HG03571 (cell line): ENCODE results near the gene MAD1L1.
"Not testable (repeated sequence)": the region's sequence is repeated elsewhere in the genome, so short reads cannot be mapped to it uniquely, and the experiment has no call there.

Experiments
- ATAC-seq: cut with Tn5 transposase; IDR thresholded peaks from one replicate; pipeline ENCODE4 v1.9.1; 2021; ENCODE audit not compliant: unreplicated experiment

The MAD1L1 gene

DNA sequence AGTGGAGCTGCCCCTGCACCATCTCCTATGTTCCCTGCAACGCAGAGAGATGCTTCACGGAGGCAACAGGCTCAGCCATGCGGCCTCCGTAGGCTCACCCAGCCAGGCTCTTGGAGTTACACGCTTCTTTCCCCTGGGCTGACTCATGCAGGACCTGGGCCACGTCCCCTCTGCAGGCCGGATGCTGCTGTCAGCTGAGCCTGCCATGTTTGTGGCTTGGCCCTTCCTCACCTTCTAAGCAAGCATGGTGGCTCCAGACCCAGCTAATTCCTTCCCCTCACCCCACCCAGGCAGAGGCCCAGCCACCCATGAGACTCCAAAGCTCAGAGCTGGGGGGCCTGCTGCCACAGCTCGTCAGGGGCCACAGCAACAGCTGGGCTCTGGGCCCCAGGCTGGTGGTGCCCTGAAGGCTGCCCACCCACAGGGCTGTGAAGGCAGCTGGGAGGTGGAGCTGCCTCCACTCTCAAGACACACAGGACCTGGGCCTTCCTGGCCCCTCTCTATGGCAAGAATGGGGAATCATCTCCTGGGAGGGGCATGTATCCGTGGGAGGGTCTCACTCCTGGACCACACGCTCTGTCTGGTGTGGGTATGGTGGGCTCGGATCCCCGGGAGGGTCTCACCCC lies 343.1 kb downstream of the MAD1L1 start:
- ATAC-seq = no peak

DNA sequence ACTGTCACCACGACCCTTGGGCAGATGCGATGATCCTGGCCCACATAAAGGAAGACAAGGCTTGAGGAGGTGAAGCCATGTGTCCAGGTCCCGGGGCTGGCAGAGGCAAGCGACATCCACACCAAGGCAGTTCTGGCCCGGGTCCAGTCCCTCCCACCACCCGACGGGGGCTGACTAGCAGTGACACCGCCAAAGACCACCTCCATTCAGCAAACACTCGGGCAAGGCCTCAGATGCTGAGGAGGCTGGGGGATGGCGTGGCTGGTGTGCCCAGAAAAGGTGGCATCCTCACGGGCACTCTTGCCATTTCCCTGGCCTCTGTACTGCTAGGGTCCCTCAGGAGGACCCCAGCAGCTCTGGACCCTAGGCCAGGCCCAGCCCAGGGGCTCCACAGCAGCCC lies 343.7 kb downstream of the MAD1L1 start:
- ATAC-seq = no peak

DNA sequence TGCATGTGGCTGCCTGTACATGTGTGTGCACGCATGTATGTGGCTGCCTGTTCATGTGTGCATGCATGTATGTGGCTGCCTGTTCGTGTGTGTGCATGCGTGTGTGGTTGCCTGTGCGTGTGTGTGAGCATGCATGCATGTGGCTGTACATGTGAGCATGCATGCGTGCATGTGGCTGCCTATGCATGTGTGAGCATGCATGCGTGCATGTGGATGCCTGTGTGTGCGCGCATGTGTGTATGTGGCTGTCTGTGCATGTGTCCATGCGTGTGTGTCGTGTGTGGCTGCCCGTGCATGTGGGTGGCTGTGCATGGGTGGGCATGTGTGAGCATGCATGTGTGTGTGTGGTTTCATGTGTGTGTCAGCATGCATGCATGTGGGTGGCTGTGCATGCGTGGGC lies 344.3 kb downstream of the MAD1L1 start:
- ATAC-seq = no peak

DNA sequence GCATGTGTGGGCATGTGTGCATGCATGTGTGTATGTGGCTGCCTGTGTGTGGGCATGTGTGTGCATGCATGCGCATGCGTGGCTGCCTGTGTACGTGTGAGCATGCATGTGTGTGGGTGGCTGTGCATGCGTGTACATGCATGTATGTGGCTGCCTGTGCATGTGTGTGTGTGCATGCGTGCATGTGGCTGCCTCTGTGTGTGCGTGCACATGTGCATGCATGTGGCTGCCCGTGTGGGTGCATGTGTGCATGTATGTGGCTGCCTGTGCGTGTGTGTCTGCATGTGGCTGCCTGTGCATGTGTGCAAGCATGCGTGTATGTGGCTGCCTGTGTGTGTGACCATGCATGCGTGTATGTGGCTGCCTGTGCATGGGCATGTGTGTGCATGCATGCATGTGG lies 345.5 kb downstream of the MAD1L1 start:
- no peak for ATAC-seq

DNA sequence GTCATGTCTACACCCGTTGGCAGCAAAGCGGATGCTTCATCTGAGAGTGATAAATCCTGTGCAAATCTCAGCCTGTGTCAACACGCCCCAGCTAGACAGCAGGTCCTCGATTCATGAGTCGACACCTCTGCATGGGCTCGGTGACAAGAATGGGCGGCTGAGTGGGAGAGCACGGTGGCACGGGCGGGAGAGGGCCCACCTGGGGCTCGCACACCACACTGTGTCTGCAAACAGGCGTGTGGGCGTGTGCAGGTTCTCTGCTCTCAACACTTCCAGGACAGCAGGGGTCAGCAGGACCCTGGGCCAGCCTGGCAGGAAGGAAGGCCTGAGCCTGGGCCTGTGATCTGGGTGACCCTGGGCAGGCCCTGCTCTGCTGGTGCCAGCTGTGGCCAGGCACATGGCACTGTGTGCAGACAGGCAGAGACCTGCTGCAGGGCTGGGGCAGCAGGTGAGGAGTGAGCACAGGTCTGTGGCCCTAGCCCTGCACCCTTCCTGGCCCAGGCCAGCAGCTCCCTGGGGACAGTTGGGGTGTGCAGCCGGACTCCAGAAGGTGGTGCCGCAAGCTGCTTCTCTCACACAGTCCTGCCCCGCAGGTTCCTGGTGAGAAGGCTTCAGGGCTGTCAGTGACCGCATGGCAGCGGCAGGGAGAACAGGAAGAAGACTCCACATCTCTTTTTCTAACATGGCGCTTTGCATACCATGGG lies 346.2 kb downstream of the MAD1L1 start:
- no peak for ATAC-seq

DNA sequence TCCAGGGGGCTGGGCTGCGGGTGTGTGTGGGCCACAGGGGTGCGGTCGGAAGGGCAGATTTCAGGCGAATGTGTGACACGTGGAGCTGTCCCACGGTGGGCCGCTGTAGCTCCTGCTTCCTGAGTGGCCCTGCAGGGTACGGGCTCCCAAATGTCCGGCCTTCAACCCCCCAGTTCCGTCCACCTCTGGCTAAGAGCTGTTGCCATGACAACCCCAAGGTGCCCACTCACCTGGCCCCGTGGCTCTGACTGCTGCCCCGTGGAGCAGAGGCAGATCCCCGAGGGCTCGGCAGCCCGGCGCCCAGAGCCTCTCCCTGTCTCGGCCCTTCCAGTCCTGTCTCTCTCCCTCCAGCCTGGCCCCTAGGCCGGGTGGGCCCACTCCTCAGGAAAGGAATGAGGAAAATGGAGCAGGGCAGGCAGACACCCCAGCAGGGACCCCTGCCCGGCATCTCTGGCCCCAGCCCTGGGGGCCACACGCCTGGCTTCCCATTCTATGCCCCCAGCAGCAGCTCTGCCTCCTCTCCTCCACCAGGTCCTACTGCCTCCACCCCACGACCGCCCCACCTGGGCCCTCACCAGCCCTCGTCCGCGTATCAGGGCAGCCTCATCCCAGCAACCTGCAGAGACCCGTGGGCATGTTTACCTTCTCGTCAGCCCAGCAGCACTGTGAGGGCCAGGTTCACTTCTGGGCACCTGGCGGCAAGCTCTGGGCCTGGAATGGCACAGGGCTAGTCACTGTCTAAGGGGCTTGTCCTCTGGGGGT lies 347.1 kb downstream of the MAD1L1 start:
- no peak for ATAC-seq

DNA sequence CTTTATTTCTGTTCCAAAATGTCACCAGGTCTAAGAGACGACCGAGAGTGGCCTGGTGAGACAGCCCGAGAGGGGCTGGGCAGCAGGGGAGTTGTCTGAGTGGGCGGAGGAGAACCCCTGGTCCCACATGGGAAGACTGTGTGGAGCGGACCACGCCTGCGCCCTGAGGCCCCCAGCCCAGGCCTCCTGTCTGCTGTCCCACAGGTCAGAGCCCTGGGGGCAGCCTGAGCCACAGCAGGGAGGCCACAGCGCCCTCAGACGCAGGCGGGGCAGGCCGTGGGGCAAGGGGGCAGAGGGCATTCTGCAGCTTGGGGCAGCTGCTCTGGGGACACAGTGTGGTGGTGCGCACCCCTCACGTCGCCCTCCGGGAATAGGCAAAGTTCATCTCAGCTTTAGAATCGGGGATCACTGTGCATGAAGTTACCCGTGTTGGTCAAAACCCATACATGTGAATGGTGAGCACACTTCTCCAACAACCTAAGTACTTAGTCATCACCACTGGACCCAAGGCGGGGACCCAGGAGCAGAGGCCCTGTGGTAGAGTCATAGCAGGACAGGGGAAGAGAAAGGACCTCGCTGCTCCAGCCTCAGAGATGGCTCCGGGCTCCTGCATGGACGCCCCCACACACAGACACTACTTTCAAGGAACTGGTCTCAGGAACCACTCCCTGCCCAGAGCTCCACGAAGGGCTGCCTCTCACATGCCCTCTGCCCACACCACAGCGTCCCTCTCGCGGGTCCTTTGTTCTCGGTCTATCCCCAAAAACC lies 348.0 kb downstream of the MAD1L1 start:
- ATAC-seq = no peak

DNA sequence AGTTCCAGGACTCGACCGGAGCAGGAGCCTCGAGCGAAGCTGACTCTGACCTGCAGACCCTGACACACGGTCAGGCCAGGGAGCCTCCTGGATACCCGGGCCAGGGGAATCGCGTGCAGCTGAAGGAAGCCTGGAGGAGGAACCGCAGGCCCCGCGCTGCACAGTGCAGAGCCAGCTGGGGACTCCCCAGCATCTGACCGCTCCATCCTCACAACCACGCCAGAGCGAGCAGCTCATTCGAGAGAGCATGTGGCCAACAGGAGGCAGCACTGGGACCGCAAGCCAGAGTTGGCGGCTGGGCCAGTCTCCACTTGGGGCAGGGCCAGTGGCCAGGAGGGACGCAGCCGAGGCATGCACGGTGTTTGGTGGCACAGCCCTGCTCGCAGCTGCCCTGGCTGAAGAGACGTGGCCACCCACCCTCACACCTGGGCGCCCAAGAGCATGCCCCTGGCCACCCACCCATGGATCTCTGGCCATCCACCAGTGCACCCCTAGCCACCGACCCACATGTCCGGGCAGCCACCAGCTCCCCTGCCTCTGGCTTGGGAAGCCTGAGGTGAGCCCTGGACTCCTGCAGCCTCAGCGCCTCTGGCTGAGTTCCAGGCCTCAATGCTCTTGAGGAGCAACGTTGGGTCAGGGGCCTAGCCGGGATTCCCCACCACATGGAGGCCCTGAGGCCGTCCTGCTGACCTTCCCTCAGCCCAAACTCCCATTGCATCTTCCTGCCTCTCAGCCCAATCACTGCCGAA lies 348.7 kb downstream of the MAD1L1 start:
- ATAC-seq = no peak

DNA sequence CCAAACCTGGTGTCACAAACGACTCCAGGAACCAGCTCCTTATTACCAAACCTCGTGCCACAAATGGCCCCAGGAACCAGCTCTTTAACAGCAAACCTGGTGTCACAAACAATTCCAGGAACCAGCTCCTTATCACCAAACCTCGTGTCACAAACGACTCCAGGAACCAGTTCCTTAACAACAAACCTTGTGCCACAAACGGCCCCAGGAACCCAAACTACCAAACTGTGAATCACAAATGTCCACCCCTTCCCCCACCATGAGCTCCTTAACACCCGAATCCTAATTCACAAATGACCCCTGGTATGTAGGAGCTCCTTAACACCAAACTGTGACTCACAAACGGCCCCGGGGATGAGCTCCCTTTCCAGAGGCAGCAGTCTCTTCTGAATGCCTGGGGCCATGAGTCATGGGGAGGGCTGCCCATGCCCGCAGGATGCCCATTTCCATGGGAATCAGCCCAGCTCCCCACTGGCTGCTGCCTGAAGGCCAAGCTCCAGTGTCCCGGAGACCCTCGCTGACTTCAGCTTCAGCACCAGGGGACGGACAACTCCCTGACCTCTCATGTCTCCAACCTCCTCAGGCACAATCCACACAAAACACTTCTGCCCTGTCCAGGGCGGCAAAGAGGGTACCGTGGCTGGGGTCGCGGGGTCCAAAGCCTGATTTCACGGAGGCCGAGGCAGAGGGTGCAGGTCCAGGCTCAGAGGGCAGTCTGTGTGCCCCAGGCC lies 349.5 kb downstream of the MAD1L1 start:
- ATAC-seq = no peak

DNA sequence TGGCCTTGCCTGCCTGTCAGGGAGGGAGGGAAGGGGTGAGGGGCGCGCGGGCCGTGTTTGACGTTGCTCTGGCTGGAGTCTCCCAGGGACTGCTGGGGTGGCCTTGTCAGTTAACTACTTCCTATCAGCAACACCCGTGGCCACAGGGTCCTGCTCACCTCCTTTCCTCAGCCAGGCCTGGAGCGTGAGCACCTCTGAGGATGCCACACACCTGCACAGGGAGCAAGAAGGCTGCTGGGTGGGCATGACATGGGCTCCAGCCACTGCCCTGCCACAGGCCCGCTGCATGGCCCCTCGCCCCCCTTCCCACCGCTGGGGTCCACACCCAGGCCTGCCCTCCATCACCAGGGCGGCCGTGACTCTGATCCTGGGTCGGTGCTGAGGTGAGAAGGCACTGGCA lies 350.3 kb downstream of the MAD1L1 start:
- ATAC-seq = no peak

DNA sequence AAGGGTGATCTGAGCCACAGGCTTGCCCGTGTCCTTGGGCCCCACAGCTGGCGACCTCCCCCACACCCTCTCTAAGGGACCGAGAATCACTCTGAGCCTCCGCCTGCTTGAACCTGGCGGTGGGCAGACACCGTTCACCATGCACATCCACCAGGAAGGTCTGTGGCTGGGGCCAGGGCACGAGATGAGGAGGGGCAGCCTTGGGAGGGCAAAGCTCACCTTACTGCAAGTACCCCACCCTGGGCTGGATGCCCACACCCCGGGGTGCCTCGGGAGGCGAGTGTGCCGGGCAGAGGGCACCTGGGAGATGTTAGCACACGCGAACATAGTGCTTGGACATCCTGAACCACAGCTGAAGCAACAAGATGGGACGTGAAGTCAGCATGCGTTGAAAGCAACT lies 350.8 kb downstream of the MAD1L1 start:
- no peak for ATAC-seq

DNA sequence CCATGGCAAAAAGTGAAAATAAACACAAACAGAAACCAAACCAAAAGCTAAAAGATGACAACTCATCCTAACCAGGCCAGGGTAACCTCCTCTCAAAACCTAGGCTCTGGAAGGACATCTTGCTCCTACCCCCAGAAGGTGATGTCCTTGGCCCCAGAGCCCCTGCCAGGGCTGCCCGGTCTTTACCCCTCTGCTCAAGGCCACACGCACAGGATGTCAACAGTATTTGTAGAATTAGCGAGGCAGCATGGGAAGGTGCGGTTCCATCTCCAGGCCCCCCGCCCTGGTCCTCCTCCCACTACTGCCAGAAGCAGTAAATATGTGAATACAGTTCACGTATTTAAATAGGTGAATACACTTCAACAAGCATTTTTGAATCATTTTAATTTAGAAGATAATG lies 356.1 kb downstream of the MAD1L1 start:
- ATAC-seq = not testable (repeated sequence)

DNA sequence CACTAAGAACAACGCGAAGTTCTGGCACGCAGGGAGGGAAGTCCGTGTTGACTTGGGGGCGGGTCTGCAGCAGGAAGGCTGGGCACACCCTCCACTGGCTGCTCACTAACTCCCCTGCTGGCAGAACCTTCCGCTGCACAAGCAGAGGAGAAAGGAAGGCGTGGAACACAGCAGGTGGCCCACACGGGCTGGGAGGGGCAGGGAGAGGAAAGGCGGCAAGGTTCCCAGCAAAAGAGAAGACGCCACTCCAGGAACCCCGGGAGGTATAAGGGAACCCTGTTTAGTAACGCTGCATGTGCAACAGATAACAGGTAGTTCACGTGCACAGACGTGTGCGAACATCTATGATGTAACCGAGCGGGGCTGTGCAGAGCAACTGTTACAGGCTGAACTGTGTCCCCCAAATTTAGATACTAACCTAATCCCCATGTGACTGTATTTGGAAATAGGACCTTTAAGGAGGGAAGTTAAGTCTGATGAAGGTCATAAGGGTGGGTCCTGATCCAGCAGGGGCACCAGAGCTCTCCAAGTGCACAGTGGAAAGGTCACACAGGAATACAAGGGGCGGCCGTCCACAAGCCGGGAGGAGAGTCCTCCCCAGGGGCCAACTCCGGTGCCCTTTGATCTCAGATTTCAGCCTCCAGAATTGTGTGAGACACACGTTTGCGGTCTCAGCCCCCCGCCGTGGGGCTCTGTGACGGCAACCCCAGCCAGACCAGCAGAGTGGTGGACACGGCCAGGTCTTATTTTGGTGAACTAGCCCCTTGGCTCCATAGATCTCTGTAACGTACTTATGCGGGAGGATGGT lies 357.1 kb downstream of the MAD1L1 start:
- not testable (repeated sequence) for ATAC-seq

DNA sequence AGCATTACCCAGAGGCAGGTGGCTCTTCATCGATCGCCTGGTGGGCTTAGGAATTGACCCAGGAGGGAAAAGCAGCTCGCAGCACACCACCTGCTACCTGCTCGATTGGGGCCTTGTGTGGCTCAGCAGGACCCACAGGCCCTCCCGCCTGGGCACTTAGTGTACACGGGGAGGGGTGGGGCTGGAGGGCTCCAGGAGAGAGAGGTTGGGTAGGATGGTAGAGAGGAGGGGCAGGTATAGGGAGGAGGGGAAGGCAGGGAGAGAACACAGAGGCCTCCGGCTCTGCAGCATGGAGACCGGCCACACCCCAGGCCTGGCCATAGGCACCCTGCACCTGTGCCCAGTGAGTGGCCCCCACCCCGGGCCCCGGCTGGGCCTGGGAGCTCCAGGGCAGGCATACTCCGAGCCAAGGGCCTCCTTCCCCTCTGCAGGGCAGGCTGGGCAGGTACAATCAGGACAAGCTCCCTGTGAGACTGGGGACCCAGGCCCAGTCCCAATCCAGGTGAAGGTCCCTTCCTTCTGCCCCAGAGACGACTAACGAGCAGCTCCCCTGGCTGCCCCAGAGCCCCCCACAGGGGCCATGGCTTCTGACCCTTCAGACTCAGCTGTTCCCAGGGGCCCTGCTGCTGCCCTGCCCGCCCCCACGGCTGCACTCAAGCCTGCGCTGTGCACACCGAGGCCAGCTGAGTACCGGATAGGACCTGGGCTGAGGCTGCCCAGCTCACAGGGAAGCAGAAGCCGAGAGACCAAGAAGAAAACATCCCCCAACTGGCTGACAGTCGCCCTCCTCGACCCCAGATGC lies 358.0 kb downstream of the MAD1L1 start:
- ATAC-seq = not testable (repeated sequence)

DNA sequence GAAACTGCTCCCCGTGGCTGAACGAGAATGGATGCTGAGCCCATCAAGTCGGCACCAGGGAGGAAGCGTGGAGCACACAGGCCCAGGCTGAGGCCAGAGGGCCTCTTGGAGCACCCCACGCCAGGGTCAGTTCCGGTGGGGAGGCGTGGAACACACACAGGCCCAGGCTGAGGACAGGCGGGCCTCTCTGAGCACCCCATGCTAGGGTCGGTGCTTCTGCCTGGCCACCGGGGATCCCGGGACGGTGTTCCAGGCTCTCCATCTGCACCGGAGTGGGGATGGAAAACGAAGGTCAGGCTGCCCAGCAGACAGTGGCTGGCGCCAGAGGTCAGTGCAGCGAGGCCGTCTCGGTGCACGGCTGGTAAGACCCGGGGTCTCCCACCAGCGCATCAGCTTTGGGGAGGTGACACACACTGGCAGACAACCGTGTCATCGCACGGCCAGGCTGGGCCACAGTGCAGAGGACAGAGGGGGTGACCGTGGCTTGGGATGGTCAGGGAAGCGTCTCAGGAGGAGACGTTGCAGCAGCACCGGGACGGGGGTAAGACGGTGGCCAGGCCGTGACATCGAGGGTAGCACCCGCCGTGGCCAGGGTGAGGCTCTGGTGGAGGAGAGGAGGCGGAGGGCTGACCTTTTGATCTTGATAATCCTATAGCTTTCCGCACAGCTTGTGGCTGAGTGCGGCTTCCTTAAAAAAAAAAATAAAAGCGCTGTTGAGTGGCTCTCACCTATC lies 358.7 kb downstream of the MAD1L1 start:
- ATAC-seq = no peak

DNA sequence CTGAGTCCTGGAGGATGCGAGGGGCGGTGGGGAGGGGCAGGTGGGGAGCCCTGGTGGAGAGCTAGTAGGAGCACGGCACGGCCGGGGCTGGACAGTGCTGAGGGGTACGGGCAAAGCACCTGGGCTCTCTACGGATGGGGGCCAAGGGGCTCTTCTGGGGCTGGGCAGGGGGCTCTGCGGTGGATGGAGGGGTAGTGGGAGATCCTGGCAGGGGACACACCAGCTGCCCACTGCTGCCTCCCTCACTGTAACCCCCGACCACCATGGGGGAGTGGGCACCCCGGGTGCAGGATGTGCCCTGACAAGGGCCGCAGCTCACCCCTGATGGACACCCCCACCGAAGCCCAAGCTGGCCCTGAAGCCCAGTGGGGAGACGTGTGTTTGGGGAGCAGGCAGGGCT lies 359.3 kb downstream of the MAD1L1 start:
- no peak for ATAC-seq

DNA sequence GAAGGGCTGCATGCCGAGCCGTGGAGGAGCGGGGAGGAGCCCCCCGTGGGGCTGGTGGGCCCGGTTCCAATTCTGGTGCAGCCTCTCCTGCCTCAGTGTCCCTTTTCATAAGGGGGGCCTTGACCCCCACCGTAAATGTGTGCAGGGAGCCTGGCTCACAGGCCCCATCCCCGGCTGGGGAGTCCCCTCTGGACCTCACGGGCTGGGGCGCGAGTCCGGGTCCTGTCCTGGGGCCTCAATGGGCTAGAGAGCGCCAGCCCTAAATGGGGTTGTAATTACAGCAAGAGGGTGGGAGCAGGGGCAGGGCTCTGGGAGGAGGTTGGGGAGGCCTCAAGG lies 359.7 kb downstream of the MAD1L1 start:
- ATAC-seq = no peak
